NCI-H526 treated with DMSO at 0.1 percent for 48 hours (cell line): ENCODE results near the gene MALRD1.
A peak's percentile ranks its signal among the peaks of the same experiment; 100 is the strongest.

Experiments
- DNase-seq: peaks from one replicate; lab custom pipeline; 2025; lab: John Stamatoyannopoulos, UW

Gene MALRD1

GRCh38 chr10:19107406-19107805 is 58.8 kb downstream of the MALRD1 start:
- DNase-seq = no peak

- DNase-seq = no peak
Measured at GRCh38 chr10:19111501-19112267, 63.1 kb downstream of the MALRD1 start.

- DNase-seq = no peak
Measured at GRCh38 chr10:19117438-19117837, 68.8 kb downstream of the MALRD1 start.

GRCh38 chr10:19119191-19119590 is 70.6 kb downstream of the MALRD1 start:
- DNase-seq = no peak

GRCh38 chr10:19120381-19120908 is 71.8 kb downstream of the MALRD1 start:
- DNase-seq = no peak

GRCh38 chr10:19133992-19134391 is 85.4 kb downstream of the MALRD1 start:
- no peak for DNase-seq

GRCh38 chr10:19142967-19143366 is 94.4 kb downstream of the MALRD1 start:
- DNase-seq = no peak

GRCh38 chr10:19144206-19144605 is 95.6 kb downstream of the MALRD1 start:
- DNase-seq = peak; percentile 71

- no peak for DNase-seq
Measured at GRCh38 chr10:19154375-19154774, 105.8 kb downstream of the MALRD1 start.

- no peak for DNase-seq
Measured at GRCh38 chr10:19158358-19158757, 109.8 kb downstream of the MALRD1 start.

GRCh38 chr10:19158870-19159269 is 110.3 kb downstream of the MALRD1 start:
- no peak for DNase-seq

GRCh38 chr10:19164461-19164860 is 115.9 kb downstream of the MALRD1 start:
- no peak for DNase-seq

- no peak for DNase-seq
Measured at GRCh38 chr10:19168584-19168983, 120.0 kb downstream of the MALRD1 start.

- no peak for DNase-seq
Measured at GRCh38 chr10:19169041-19169440, 120.4 kb downstream of the MALRD1 start.

GRCh38 chr10:19169684-19170083 is 121.1 kb downstream of the MALRD1 start:
- no peak for DNase-seq

GRCh38 chr10:19178675-19179074 is 130.1 kb downstream of the MALRD1 start:
- DNase-seq = no peak

- DNase-seq = no peak
Measured at GRCh38 chr10:19184891-19185290, 136.3 kb downstream of the MALRD1 start.

- no peak for DNase-seq
Measured at GRCh38 chr10:19194866-19195265, 146.3 kb downstream of the MALRD1 start.

GRCh38 chr10:19195698-19196097 is 147.1 kb downstream of the MALRD1 start:
- no peak for DNase-seq

GRCh38 chr10:19200211-19200610 is 151.6 kb downstream of the MALRD1 start:
- DNase-seq = no peak

- no peak for DNase-seq
Measured at GRCh38 chr10:19204246-19204917, 155.8 kb downstream of the MALRD1 start.

- DNase-seq = no peak
Measured at GRCh38 chr10:19209319-19209718, 160.7 kb downstream of the MALRD1 start.

GRCh38 chr10:19212590-19212989 is 164.0 kb downstream of the MALRD1 start:
- peak; percentile 31 for DNase-seq
